Neural crest cell (in vitro differentiated cells): Measurements from ENCODE around the gene PPDPF. TPM values are rescaled to one million over a fixed set of nuclear protein-coding genes. Genes with fewer than 3 reads are reported as not detected.
A peak's percentile ranks its signal among the peaks of the same experiment; 100 is the strongest.

Experiments used
- DNase-seq: peaks from one replicate; pipeline ENCODE4 v3.0.0; 2021; ENCODE audit warnings: low read depth, mixed read lengths, low spot score
- H3K27ac Mint-ChIP-seq: one replicate; pipeline ENCODE4 v1.8.0; 2021; ENCODE audit warnings: mild to moderate bottlenecking, mixed read lengths; ENCODE audit not compliant: unreplicated experiment
- H3K27me3 Mint-ChIP-seq: 2 replicates; pipeline ENCODE4 v1.8.0; 2021; ENCODE audit warnings: low read depth, mild to moderate bottlenecking, mixed read lengths
- H3K36me3 Mint-ChIP-seq: 2 replicates; pipeline ENCODE4 v1.8.0; 2021; ENCODE audit warnings: low read depth, mild to moderate bottlenecking, mixed read lengths
- H3K4me1 Mint-ChIP-seq: 2 replicates; pipeline ENCODE4 v1.8.0; 2021; ENCODE audit warnings: mixed read lengths
- H3K4me3 Mint-ChIP-seq: one replicate; pipeline ENCODE4 v1.8.0; 2021; ENCODE audit warnings: mild to moderate bottlenecking, mixed read lengths
- H3K9me3 Mint-ChIP-seq: 2 replicates; pipeline ENCODE4 v1.8.0; 2021; ENCODE audit warnings: mixed read lengths
- CTCF ChIP-seq: fragments of 200-600 bp; sonication (generic); conservative IDR thresholded peaks from 2 replicates; pipeline ENCODE4 v1.5.0; 2021; ENCODE audit warnings: antibody characterized with exemption, mild to moderate bottlenecking
- total RNA-seq: library from RNA; stranded (reverse); gene quantifications from 2 replicates; pipeline ENCODE4 v1.2.1, GENCODE V29; 2021

The PPDPF gene
- total RNA-seq, 1 donor from 2014 or later = 201 TPM

- TF ChIP-seq CTCF = no peak
- Mint-ChIP-seq H3K9me3 (no peaks in the 10 kb centered on the region), H3K4me3 (no peak overlapping the region), H3K27me3 (peaks cover 9% of the 10 kb centered on the region), H3K27ac (no peak overlapping the region), H3K4me1 (peaks cover 18% of the 10 kb centered on the region), H3K36me3 (no peaks in the 10 kb centered on the region)
- DNase-seq = no peak
These were observed 9.6 kb downstream of the PPDPF start for GRCh38 chr20:63529861-63530787.

- Mint-ChIP-seq H3K27me3 (peaks cover 9% of the 10 kb centered on the region), H3K9me3 (no peaks in the 10 kb centered on the region), H3K4me3 (no peak overlapping the region), H3K36me3 (no peaks in the 10 kb centered on the region), H3K4me1 (peaks cover 16% of the 10 kb centered on the region), H3K27ac (no peak overlapping the region)
- no peak for DNase-seq
- no peak for TF ChIP-seq CTCF
These were observed 10.2 kb downstream of the PPDPF start for GRCh38 chr20:63530788-63531160.

GRCh38 chr20:63531686-63532448 lies 11.3 kb downstream of the PPDPF start:
- no peaks in the 10 kb centered on the region for H3K9me3 Mint-ChIP-seq
- H3K36me3 Mint-ChIP-seq = no peaks in the 10 kb centered on the region
- H3K27ac Mint-ChIP-seq = peak overlapping the region; percentile 44
- TF ChIP-seq CTCF = no peak
- peaks cover 9% of the 10 kb centered on the region for H3K27me3 Mint-ChIP-seq
- H3K4me1 Mint-ChIP-seq = peaks cover 20% of the 10 kb centered on the region
- H3K4me3 Mint-ChIP-seq = peak overlapping the region; percentile 4
- no peak for DNase-seq

GRCh38 chr20:63532449-63532971 lies 11.9 kb downstream of the PPDPF start:
- DNase-seq = no peak
- H3K4me1 Mint-ChIP-seq = peaks cover 20% of the 10 kb centered on the region
- no peak for TF ChIP-seq CTCF
- H3K4me3 Mint-ChIP-seq = no peak overlapping the region
- no peaks in the 10 kb centered on the region for H3K9me3 Mint-ChIP-seq
- no peak overlapping the region for H3K27ac Mint-ChIP-seq
- H3K27me3 Mint-ChIP-seq = peaks cover 9% of the 10 kb centered on the region
- H3K36me3 Mint-ChIP-seq = no peaks in the 10 kb centered on the region

GRCh38 chr20:63533388-63533787 lies 12.8 kb downstream of the PPDPF start:
- no peak for TF ChIP-seq CTCF
- no peaks in the 10 kb centered on the region for H3K36me3 Mint-ChIP-seq
- no peak overlapping the region for H3K4me3 Mint-ChIP-seq
- H3K4me1 Mint-ChIP-seq = peaks cover 16% of the 10 kb centered on the region
- H3K27ac Mint-ChIP-seq = no peak overlapping the region
- peaks cover 9% of the 10 kb centered on the region for H3K27me3 Mint-ChIP-seq
- no peaks in the 10 kb centered on the region for H3K9me3 Mint-ChIP-seq
- DNase-seq = no peak
